GM21423 (cell line): ENCODE measurements around the gene DGKI.
"Not testable (repeated sequence)": the region's sequence is repeated elsewhere in the genome, so short reads cannot be mapped to it uniquely, and the experiment has no call there.

Experiments used
- ATAC-seq: cut with Tn5 transposase; IDR thresholded peaks from one replicate; pipeline ENCODE4 v1.9.1; 2021; ENCODE audit warnings: mild to moderate bottlenecking, moderate library complexity; ENCODE audit not compliant: unreplicated experiment

DGKI gene

DNA sequence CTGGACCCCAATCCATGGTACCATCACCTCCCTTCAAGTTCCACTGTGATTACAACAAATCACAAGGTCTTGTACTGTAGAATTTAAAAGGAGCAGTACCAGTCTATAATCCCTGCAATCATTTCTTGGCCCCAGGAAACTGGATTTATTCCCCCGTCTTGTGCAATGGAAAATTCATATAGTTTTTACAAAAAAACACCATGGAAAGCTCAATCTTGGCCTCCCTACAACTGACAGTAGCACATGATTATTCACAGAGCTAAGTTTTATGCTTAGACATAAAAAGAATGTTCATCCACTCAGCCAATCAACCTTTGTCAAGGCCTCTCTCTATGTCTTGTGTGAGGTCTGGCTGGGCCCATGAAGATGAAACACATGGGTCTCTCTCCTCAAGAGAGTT, 10.2 kb downstream of the DGKI start:
- ATAC-seq = no peak

GRCh38 chr7:137836113-137836509, 10.7 kb downstream of the DGKI start:
- ATAC-seq = no peak

DNA sequence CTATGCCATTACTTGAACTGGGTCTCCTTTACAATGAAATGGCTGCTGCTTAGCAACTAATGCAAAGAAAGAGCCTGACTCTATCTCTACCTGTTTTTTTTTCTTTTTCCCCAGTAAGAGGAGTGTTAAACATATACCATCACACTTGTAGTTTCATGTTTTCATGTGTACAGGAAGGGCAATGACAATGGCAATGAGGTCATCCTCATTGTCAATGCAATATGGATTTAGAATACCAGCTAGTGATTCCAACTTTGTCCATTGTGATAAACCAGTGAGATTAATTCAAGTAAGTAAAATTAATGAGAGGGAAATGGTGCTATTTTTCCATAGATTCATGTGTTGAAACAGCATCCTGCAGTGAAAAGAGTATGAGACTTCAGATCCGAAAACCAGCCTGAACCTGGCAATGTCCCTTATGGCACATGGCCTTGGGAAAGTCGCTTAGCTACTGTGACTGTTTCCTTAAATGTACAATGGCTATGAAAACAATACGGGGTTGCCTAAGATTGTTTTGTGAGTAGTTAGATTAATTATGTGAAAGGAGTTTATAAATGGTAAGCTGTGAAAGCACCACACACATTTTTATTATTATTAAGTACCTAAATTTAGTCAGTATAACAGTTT, 11.2 kb downstream of the DGKI start:
- ATAC-seq = no peak

GRCh38 chr7:137834552-137834951, 12.2 kb downstream of the DGKI start:
- no peak for ATAC-seq

- not testable (repeated sequence) for ATAC-seq
Measured at GRCh38 chr7:137832990-137833389, 13.8 kb downstream of the DGKI start.

DNA sequence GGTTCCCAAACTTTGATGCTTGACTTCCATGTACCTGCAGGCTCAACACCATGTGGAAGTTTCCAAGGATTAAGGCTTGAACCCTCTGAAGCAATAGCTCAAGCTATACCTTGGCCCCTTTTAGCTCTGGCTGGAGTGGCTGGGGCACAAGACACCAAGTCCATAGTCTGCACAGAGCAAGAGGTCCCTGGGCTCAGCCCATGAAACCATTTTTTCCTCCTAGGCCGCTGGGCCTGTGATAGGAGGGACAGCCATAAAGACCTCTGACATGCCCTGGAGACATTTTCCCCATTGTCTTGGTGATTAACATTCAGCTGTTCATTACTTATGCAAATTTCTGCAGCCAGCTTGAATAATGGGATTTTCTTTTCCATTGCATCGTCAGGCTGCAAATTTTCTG, 14.4 kb downstream of the DGKI start:
- ATAC-seq = no peak

DNA sequence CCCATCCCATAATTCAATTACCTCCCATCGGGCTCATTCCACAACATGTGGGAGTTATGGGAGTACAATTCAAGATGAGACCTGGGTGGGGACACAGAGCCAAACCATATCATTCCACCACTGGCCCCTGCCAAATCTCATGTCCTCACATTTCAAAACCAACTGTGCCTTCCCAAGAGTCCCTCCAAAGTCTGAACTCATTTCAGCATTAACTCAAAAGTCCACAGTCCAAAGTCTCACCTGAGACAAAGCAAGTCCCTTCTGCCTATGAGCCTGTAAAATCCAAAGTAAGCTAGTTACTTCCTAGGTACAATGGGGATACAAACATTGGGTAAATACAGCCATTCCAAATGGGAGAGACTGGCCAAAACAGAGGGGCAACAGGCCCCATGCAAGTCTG, 15.2 kb downstream of the DGKI start:
- not testable (repeated sequence) for ATAC-seq

DNA sequence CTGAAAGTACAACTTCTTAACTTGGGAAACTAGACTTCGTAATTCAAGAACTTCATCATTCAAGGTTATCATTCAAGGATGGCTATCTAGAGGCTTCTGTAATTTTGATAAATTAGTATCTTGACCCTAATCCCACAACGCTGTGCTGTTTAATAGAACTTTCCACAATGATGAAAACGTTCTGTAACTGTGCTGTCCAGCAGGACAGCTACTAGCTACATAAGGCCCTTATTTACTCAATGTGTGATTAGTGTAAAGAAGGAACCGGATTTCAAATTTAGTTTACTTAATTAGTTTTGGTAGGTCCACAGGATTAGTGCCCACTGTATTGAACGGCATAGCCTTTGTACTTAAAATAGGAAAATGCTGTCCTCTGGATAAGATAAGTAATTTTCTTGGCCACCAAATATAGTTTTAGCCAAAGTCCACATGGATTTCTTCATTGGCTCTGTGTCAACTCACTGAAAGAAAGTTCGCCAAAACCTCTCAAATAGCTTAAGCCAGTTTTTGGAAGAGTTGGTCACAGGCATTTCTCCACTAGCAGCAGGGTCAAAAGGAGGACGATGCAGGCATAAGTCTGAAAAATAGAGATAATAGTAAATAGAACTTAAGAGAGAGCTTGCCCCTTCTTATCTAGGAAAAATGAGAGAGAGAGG, 17.3 kb downstream of the DGKI start:
- ATAC-seq = no peak

DNA sequence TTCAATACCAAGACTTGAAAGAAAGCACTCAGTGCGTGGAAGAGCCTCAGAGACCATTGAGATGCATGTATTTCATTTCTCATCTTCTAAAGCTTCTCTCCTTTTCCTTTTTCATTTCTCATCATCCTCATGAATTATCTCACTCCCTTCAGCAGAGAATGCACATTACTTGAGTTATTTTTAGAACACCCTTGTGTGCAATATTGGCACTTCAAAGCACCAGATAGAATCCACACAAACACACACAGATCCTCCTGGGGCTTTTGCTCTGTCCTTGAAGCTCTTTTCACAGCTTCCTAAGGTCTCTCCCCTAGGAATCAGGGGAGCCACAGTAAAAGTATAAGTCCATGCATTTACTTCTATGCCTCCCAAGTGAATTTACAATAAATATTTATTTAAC, 18.3 kb downstream of the DGKI start:
- no peak for ATAC-seq

DNA sequence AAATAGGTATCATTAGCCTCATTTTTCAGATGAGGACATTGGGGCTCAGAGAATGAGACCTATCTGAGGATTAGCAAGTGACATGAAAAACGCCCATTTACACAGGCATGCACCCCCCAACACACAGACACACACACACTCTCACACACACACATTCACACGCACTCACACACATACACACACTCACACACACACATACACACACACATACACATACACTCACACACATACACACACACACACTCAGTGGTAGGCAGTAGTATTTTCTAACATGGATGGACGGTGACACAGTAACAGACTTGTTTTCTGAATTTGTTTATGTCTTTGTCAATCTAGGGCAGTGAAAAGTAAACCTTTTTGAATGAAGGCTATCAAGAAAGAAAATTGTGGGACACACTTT, 21.3 kb downstream of the DGKI start:
- no peak for ATAC-seq

GRCh38 chr7:137820677-137821420, 25.9 kb downstream of the DGKI start:
- ATAC-seq = peak; percentile 69

- no peak for ATAC-seq
Measured at GRCh38 chr7:137820156-137820555, 26.6 kb downstream of the DGKI start.

GRCh38 chr7:137818036-137818435, 28.7 kb downstream of the DGKI start:
- no peak for ATAC-seq

DNA sequence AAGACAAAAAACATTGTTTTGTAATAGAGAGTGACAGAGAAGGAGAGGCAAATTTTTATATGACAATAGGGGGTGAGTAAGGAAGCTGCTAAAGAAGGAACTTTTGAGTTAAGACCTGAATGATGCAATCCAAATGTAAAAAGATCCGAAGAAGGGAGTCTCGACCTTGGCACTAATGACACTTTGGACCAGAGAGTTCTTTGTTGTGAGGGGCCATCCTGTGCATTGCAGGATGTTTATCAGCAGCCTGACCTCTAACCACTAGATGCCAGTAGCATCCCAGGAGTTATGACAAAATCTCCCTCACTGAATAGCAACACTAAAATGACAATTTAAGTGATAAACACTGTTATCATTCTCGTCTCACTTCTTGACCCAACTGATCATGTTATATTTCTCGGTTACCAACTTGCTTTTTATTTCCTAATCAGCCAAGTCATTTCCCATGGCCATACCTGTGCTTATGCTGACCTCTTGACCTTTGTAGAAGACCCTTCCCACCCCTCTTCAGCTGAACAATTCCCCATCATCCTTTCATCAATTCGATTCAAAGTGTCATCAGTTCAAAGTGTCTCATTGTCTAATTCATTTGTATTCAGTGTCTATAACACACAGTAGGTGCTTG, 30.0 kb downstream of the DGKI start:
- ATAC-seq = no peak

GRCh38 chr7:137813541-137813940, 33.2 kb downstream of the DGKI start:
- ATAC-seq = no peak

GRCh38 chr7:137810248-137810647, 36.5 kb downstream of the DGKI start:
- ATAC-seq = no peak

- no peak for ATAC-seq
Measured at GRCh38 chr7:137804836-137805235, 41.9 kb downstream of the DGKI start.

DNA sequence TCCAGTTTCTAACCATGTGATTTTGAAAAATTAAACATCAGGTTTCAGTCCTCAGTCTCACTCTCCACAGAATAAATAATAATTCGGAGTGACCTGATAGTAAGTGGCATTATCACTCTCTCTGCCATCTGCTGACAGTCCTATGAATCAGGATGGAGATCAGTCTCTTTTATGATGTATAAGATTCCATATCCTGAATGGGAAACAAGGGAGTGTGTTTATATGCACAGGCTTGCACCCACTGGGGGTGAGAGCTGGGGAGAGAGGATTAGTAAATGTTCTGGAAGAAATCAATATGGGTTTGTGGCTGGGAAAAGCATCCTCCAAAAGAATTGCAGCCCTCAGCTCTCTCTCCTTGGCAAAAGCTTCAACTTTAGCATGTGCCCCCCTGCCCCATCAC, 45.3 kb downstream of the DGKI start:
- ATAC-seq = no peak

- ATAC-seq = no peak
Measured at GRCh38 chr7:137801003-137801402, 45.8 kb downstream of the DGKI start.

DNA sequence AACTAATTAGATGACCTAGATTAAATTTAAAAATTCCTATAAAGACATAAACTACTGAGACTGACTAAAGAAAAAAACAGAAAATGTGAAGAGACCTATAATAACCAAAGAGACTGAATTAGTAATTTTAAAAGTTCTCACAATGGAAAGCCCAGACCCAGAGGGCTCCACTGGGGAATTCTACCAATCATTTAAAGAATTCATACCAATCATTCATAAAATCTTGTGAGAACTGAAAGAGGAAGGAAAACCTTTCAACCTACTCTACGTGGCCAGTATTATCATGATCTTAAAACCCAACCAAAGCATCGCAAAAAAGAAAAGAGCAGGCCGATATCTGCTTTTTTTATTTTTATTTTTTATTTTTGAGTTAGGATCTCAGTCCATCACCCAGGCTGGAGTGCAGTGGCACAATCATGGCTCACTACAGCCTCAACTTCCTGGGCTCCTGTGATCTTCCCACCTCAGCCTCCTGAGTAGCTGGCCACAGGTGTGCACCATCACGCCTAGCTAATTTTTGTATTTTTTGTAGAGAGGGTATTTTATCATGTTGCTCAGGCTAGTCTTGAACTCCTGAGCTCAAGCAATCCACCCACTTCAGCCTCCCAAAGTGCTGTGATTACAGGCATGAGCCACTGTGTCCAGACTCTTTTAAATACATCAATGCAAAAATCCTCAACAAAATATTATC, 48.6 kb downstream of the DGKI start:
- ATAC-seq = peak; percentile 98

- ATAC-seq = no peak
Measured at GRCh38 chr7:137795211-137795610, 51.6 kb downstream of the DGKI start.
